GM18858 (cell line): ENCODE data around the gene SLC23A2.
"Not testable (repeated sequence)": the region's sequence is repeated elsewhere in the genome, so short reads cannot be mapped to it uniquely, and the experiment has no call there.

Experiments used
- ATAC-seq: cut with Tn5 transposase; IDR thresholded peaks from one replicate; pipeline ENCODE4 v1.9.1; 2021; ENCODE audit not compliant: unreplicated experiment

Gene SLC23A2

DNA sequence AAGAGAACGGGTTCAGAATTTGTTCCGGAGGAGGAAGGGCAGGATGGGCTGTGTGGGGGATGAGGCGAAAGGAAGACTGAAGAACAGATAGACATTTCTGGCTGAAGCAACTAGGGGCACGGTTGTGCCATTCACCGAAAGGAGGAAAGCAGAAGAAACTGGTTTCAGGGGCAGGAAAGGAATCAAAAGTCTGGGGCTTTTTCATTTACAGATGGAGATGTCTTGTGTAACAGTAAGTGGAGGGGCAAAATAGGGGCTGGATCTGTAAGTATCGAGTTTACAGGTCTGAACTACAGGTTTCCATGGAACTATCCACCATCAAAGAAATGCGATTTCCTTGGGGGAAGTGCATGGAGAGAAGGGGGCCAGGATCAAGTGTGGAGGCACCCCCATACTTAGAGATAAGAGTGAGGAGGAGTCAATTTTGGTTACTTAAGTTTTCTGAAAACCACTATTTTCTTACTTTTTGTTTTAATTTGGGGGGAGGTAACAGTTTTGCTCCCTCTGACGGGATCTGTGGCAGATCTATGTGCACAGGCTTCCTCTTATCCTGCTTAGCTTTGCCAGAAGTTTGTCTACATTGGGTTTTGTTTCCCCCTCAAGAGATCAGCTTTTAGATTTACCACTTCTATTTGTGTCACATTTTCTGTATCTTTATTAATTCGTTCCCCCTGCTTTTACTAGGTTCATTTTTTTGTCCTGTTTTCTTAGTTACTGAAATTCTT is 120.1 kb downstream of the SLC23A2 start:
- no peak for ATAC-seq

GRCh38 chr20:4880051-4880450 is 121.3 kb downstream of the SLC23A2 start:
- no peak for ATAC-seq

GRCh38 chr20:4878099-4878498 is 123.2 kb downstream of the SLC23A2 start:
- ATAC-seq, result not testable (repeated sequence)

DNA sequence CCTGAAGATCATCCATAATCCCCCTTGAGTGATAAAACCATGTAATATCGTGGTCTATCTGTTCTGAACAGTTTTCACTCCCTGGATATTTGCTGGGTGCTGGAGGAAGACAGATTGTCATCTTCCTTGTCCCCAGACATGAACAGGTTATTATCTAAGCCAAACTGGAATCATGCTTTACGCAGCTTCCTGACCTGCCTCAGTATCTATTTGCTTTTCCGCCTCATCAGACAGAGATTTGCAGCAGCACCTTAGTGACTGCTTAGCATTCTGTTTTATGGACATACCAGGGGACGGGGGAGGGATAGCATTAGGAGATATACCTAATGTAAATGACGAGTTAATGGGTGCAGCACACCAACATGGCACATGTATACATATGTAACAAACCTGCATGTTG is 124.6 kb downstream of the SLC23A2 start:
- ATAC-seq, result no peak

GRCh38 chr20:4876301-4876700 is 125.0 kb downstream of the SLC23A2 start:
- ATAC-seq, result no peak

GRCh38 chr20:4875578-4876067 is 125.7 kb downstream of the SLC23A2 start:
- ATAC-seq, result no peak

GRCh38 chr20:4873396-4873795 is 127.9 kb downstream of the SLC23A2 start:
- no peak for ATAC-seq

- no peak for ATAC-seq
Observed at GRCh38 chr20:4871486-4871885, 129.8 kb downstream of the SLC23A2 start.

GRCh38 chr20:4870906-4871305 is 130.4 kb downstream of the SLC23A2 start:
- ATAC-seq, result no peak

DNA sequence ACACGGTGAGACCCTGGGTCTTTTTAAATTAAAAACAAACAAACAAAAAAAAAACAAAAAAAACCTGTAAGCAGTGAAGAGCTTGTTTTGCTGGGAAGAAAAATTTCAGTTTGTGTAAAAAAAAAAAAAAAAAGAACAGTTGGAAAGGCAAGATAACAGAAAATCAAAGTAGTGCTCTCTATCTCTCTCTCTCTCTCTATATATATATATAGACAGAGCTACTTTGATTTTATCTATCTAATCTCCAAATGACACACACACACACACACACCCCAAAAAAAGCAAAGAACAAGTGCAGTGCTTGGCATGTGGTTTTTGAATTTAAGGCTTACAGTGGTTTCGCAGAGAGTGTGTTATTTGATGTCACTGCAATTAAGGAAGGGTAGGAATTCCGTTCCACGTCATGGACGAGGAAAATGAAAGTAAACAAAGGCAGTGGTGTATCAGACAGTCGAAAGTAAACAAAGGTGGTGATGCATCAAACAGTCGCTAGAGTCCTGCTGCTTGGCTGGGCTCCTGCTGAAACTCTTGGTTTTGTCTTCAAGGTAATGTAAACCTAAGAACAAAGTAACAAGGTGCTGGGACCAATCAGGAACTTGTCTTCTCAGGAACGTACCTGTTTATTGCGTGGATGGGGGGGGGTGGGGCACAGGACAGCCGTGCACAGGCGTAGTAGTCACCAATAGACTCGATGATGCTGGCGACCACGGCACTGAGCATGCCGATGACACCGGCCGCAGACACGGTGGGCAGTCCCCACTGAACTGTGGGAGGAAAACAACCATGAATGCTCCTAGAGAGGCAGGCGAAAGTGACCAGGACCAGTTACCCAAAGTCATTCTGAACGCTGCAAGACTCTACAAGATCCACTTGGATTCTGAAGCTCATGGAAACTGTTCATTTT is 131.8 kb downstream of the SLC23A2 start:
- ATAC-seq, result no peak

- no peak for ATAC-seq
Observed at GRCh38 chr20:4867051-4867450, 134.3 kb downstream of the SLC23A2 start.

- no peak for ATAC-seq
Observed at GRCh38 chr20:4866429-4866828, 134.9 kb downstream of the SLC23A2 start.

- ATAC-seq, result no peak
Observed at GRCh38 chr20:4864311-4864752, 137.0 kb downstream of the SLC23A2 start.

DNA sequence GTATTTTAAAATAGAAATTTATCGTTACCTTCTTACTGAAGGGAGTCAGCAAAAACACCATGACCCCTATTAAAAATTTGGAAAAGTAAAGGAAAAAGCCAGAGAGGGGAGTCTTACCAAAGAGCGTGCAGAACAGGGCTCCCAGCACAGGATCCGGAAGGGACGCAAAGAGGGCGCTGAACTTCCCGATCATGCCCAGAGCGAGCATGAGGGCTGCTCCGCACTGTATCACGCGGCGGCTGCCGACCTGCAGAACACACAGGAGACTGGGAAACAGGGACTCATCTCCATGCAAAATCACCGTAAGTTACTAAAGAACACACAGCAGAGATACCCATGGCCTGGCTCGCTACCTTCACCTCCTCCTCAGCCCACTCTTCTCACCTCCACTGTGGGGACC is 138.6 kb downstream of the SLC23A2 start:
- no peak for ATAC-seq

- ATAC-seq, result no peak
Observed at GRCh38 chr20:4861961-4862360, 139.3 kb downstream of the SLC23A2 start.

- no peak for ATAC-seq
Observed at GRCh38 chr20:4858000-4858399, 143.3 kb downstream of the SLC23A2 start.

- ATAC-seq, result no peak
Observed at GRCh38 chr20:4856022-4856755, 145.1 kb downstream of the SLC23A2 start.

GRCh38 chr20:4855555-4855954 is 145.8 kb downstream of the SLC23A2 start:
- ATAC-seq, result no peak

GRCh38 chr20:4855097-4855496 is 146.2 kb downstream of the SLC23A2 start:
- ATAC-seq, result no peak

DNA sequence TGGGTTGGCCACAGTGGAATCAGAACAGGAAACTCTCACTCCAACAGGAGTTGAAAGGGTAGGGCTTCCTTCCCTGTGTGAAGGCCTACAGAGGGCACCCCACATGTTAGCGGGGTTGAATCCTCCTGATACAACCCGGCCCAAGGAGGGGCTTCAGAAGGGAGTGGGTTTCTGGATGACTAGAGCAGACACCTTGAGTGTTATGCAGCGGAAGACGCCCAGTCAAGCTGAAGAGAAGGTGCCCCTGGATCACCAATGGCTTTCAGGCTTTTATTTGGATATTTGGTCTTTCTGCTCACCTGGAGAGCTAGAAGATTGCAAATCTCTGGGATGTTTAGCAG is 146.8 kb downstream of the SLC23A2 start:
- ATAC-seq, result no peak

DNA sequence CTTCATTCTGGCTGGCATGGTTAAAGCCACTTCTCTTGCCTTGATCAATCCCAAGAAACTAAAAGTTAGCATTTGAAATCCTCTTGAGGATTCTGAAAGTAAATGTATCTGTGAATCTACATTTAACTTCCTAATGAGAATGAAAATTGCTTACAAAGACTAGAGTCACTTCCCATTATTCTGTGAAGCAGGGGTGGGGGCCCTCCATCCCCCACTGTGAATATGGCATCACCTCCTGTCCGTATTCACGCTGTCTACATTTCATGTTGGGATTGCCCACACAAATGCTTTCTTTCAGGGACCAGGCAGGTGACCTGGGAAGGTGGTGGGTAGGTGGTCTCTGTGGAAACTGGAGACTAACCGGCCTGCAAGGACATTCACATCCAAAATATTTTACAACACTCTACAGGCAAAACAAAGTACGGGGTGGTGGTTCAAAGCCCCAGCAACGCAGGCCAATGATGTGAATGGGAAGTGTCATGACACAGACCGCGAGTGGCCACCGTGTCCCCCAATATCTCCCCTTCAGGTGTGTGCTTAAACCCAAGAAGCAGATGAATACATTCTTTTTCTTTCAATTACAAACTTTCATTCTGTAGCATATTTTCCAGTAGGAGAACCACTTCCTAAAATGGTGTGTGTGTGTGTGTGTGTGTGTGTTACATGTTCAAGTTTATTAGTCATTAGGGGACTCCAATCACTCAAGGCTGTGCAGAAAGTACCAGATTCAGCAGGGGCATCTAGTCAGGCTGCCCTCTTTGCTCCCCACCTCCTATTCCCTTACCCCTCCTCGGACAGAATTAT is 147.4 kb downstream of the SLC23A2 start:
- ATAC-seq, result no peak
